GM10847 (cell line): Measurements from ENCODE around the gene CBLC.

Source experiments
- POLR2A ChIP-seq: IDR thresholded peaks from 2 replicates; pipeline ENCODE4 v1.6.1; 2011; ENCODE audit not compliant: insufficient read length; ENCODE audit errors: extremely low read depth

CBLC gene

GRCh38 chr19:44816301-44816700, 38.6 kb downstream of the CBLC start:
- TF ChIP-seq POLR2A: no peak

- TF ChIP-seq POLR2A: no peak
Measured at GRCh38 chr19:44817725-44818465, 40.2 kb downstream of the CBLC start.

GRCh38 chr19:44818466-44819031, 40.9 kb downstream of the CBLC start:
- no peak for TF ChIP-seq POLR2A

GRCh38 chr19:44819246-44819832, 41.6 kb downstream of the CBLC start:
- TF ChIP-seq POLR2A: no peak

- no peak for TF ChIP-seq POLR2A
Measured at GRCh38 chr19:44820648-44821609, 43.2 kb downstream of the CBLC start.

GRCh38 chr19:44822177-44822576, 44.5 kb downstream of the CBLC start:
- TF ChIP-seq POLR2A: no peak

GRCh38 chr19:44822670-44823372, 45.1 kb downstream of the CBLC start:
- TF ChIP-seq POLR2A: no peak

- no peak for TF ChIP-seq POLR2A
Measured at GRCh38 chr19:44823373-44823698, 45.6 kb downstream of the CBLC start.

- TF ChIP-seq POLR2A: no peak
Measured at GRCh38 chr19:44824761-44825160, 47.1 kb downstream of the CBLC start.

- TF ChIP-seq POLR2A: no peak
Measured at GRCh38 chr19:44839276-44839675, 61.6 kb downstream of the CBLC start.

GRCh38 chr19:44840811-44841210, 63.1 kb downstream of the CBLC start:
- TF ChIP-seq POLR2A: no peak

- no peak for TF ChIP-seq POLR2A
Measured at GRCh38 chr19:44841231-44841630, 63.5 kb downstream of the CBLC start.

- TF ChIP-seq POLR2A: no peak
Measured at GRCh38 chr19:44845286-44845611, 67.6 kb downstream of the CBLC start.

GRCh38 chr19:44845612-44846454, 68.1 kb downstream of the CBLC start, which contains the start of gene NECTIN2:
NECTIN2 (plus strand) TSS chr19:44846297; CDS start chr19:44846526, 229 bp downstream.
- TF ChIP-seq POLR2A: no peak
